MM.1S (cell line): ENCODE measurements around the gene ZNF670.

Source experiments
- EZH2phosphoT487 ChIP-seq: fragments of 300-600 bp; sonication (generic); IDR thresholded peaks from 2 replicates; pipeline ENCODE4 v1.6.1; 2018; ENCODE audit warnings: antibody characterized with exemption, low read length
- TF ChIP-seq, protein P1 (sequence below): fragments of 300-600 bp; sonication (generic); IDR thresholded peaks from 2 replicates; pipeline ENCODE4 v1.5.1; 2016; ENCODE audit warnings: antibody characterized with exemption, low read length, mixed read lengths

DNA sequence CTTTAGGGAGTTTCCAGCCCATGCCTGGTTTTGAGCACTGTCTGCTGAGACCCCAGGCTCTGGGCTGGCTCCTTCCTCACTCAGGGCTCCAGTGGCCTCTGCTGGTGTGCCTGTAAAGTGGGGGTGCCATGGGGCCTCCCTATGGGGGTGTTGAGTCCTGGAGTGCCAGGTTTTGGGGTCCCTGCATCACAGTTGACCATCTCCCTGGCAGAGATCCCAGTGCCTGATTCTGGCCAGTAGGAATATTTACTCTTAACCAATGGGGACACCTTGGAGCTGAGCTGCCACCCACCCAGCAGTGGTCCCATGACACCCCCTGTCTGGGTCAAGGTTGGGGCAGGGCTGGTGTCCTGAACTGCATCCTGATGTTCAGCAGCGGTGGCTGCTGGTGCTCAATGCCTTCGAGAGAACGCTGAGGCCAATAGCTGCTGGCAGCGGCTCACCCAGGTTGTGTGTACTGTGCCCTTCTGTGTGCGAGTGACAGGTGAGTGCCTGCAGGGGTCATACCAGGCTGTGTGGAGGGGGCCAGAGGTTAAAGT, 35.2 kb upstream of the ZNF670 start:
- TF ChIP-seq, protein P1, sequence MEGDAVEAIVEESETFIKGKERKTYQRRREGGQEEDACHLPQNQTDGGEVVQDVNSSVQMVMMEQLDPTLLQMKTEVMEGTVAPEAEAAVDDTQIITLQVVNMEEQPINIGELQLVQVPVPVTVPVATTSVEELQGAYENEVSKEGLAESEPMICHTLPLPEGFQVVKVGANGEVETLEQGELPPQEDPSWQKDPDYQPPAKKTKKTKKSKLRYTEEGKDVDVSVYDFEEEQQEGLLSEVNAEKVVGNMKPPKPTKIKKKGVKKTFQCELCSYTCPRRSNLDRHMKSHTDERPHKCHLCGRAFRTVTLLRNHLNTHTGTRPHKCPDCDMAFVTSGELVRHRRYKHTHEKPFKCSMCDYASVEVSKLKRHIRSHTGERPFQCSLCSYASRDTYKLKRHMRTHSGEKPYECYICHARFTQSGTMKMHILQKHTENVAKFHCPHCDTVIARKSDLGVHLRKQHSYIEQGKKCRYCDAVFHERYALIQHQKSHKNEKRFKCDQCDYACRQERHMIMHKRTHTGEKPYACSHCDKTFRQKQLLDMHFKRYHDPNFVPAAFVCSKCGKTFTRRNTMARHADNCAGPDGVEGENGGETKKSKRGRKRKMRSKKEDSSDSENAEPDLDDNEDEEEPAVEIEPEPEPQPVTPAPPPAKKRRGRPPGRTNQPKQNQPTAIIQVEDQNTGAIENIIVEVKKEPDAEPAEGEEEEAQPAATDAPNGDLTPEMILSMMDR: no peak
- TF ChIP-seq EZH2phosphoT487: no peak
